Loucy (cell line): ENCODE measurements around the gene UBAP1.

Source experiments
- H2AFZ ChIP-seq: fragments of 200-600 bp; sonication (generic); 2 replicates; pipeline ENCODE4 v1.6.0; 2016; ENCODE audit warnings: antibody characterized with exemption, mild to moderate bottlenecking, low read length, moderate library complexity
- H3F3A ChIP-seq: fragments of 200-600 bp; 2 replicates; pipeline ENCODE4 v1.6.0; 2016; ENCODE audit warnings: antibody characterized with exemption, low read depth, mild to moderate bottlenecking
- H3K27me3 ChIP-seq: fragments of 200-600 bp; sonication (generic); 2 replicates; pipeline ENCODE4 v1.6.1; 2014; ENCODE audit warnings: low read length, mild to moderate bottlenecking; ENCODE audit not compliant: insufficient read depth, poor library complexity, severe bottlenecking
- H3K36me3 ChIP-seq: fragments of 200-600 bp; sonication (generic); 2 replicates; pipeline ENCODE4 v1.6.1; 2016; ENCODE audit warnings: low read length; ENCODE audit not compliant: insufficient read depth
- H3K4me1 ChIP-seq: fragments of 200-600 bp; sonication (generic); 2 replicates; pipeline ENCODE4 v1.5.1; 2014; ENCODE audit warnings: low read length, mild to moderate bottlenecking; ENCODE audit not compliant: insufficient read depth, poor library complexity, severe bottlenecking
- H3K4me2 ChIP-seq: fragments of 200-600 bp; sonication (generic); 2 replicates; pipeline ENCODE4 v1.6.0; 2014; ENCODE audit warnings: antibody characterized with exemption, low read length, low read depth, mild to moderate bottlenecking; ENCODE audit not compliant: poor library complexity, severe bottlenecking
- H3K4me3 ChIP-seq: fragments of 200-600 bp; sonication (generic); 2 replicates; pipeline ENCODE4 v1.5.1; 2014; ENCODE audit warnings: low read length, mild to moderate bottlenecking, mixed read lengths; ENCODE audit not compliant: poor library complexity, severe bottlenecking
- H3K79me2 ChIP-seq: fragments of 200-600 bp; sonication (generic); 2 replicates; pipeline ENCODE4 v1.6.1; 2014; ENCODE audit warnings: low read length; ENCODE audit not compliant: insufficient read depth
- H3K9ac ChIP-seq: fragments of 200-600 bp; sonication (generic); 2 replicates; pipeline ENCODE4 v1.6.0; 2014; ENCODE audit warnings: mild to moderate bottlenecking, low read depth, low read length, moderate library complexity; ENCODE audit not compliant: poor library complexity, severe bottlenecking
- H3K9me2 ChIP-seq: fragments of 200-600 bp; sonication (generic); replicated peaks from 2 replicates; pipeline ENCODE4 v1.6.1; 2016; ENCODE audit warnings: low read depth, low read length, mixed read lengths
- H3K9me3 ChIP-seq: fragments of 200-600 bp; sonication (generic); 2 replicates; pipeline ENCODE4 v1.6.1; 2014; ENCODE audit warnings: mild to moderate bottlenecking, antibody characterized with exemption, low read length, low read depth; ENCODE audit not compliant: insufficient read depth
- H4K20me1 ChIP-seq: fragments of 200-600 bp; sonication (generic); 2 replicates; pipeline ENCODE4 v1.6.0; 2014; ENCODE audit warnings: antibody characterized with exemption, low read length, mild to moderate bottlenecking; ENCODE audit not compliant: insufficient read depth, poor library complexity, severe bottlenecking
- CTCF ChIP-seq: fragments of 200-600 bp; sonication (generic); conservative IDR thresholded peaks from 2 replicates; pipeline ENCODE4 v1.5.1; 2014; ENCODE audit warnings: mild to moderate bottlenecking, antibody characterized with exemption, low read length
- EZH2phosphoT487 ChIP-seq: fragments of 200-600 bp; IDR thresholded peaks from 2 replicates; pipeline ENCODE4 v1.6.1; 2018; ENCODE audit warnings: antibody characterized with exemption, mild to moderate bottlenecking, moderate library complexity, borderline replicate concordance

Gene UBAP1

DNA sequence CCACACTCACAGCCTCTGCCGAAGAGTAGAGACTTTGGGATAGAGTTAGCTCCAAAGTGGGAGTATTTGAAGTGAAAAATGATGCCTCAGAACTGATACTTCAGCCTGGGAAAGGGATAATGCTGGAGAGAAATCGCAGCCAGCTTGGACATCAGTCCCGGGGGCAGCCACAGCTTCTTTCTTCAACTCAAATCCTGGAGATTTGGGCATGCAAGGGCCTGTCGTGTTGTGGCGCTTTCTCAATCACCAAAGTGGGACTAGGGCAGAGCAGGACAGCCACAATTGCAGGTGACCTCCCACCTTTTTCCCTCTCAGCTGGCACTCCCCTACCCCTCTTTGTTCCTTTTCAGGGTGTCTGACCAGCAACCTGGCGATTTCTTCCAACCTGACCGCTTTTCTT, 70.4 kb downstream of the UBAP1 start:
- Histone ChIP-seq H3K4me2 (no peak overlapping the region), H3K4me1 (no peaks in the 10 kb centered on the region), H3K9me2 (no peaks in the 10 kb centered on the region), H3K9ac (no peak overlapping the region), H3K79me2 (peaks cover 4% of the 10 kb centered on the region; the same call in 1 of the 2 replicates), H2AFZ (no peak overlapping the region), H3K36me3 (peaks cover 73% of the 10 kb centered on the region; the same call in 1 of the 2 replicates), H3K4me3 (no peak overlapping the region), H3K27me3 (no peaks in the 10 kb centered on the region), H3F3A (no peaks in the 10 kb centered on the region), H3K9me3 (no peaks in the 10 kb centered on the region), H4K20me1 (peaks cover 2% of the 10 kb centered on the region)
- no peak for TF ChIP-seq CTCF
- TF ChIP-seq EZH2phosphoT487: no peak

DNA sequence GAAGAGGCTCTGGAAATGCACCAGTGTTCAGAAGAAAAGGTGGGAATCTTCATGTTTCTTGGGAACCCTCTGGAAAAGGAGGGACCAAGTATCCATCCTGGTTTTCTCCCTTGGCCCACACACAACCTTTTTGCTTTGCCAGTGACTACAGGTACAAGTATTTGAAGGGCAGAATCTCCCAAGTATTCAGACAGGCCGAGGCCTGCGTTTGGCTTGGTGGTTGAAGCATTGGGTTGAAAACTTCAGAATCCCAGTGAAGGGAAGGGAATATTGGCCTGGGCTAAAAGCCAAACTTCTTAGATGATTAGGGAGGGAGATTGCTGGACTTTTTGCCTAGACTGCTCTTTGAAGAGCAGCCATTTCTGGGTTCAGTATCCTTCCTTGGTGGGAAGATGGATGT, 71.9 kb downstream of the UBAP1 start:
- no peaks in the 10 kb centered on the region for H3K9me2 ChIP-seq
- H3K4me3 ChIP-seq: no peak overlapping the region
- H3K36me3 ChIP-seq: peaks cover 87% of the 10 kb centered on the region; the same call in 1 of the 2 replicates
- H3K4me1 ChIP-seq: no peaks in the 10 kb centered on the region
- peaks cover 2% of the 10 kb centered on the region for H4K20me1 ChIP-seq
- H3F3A ChIP-seq: no peaks in the 10 kb centered on the region
- H3K9me3 ChIP-seq: no peaks in the 10 kb centered on the region
- H2AFZ ChIP-seq: no peak overlapping the region
- no peak for TF ChIP-seq EZH2phosphoT487
- no peak for TF ChIP-seq CTCF
- H3K27me3 ChIP-seq: no peaks in the 10 kb centered on the region
- H3K4me2 ChIP-seq: no peak overlapping the region
- no peak overlapping the region for H3K9ac ChIP-seq
- H3K79me2 ChIP-seq: peaks cover 4% of the 10 kb centered on the region; the same call in 1 of the 2 replicates

- Histone ChIP-seq H4K20me1 (peaks cover 2% of the 10 kb centered on the region), H3K9me3 (no peaks in the 10 kb centered on the region), H3K4me1 (no peaks in the 10 kb centered on the region), H2AFZ (no peak overlapping the region), H3K9ac (no peak overlapping the region), H3K36me3 (peaks cover 83% of the 10 kb centered on the region; the same call in 1 of the 2 replicates), H3K79me2 (peaks cover 4% of the 10 kb centered on the region; the same call in 1 of the 2 replicates), H3K9me2 (no peaks in the 10 kb centered on the region), H3K27me3 (no peaks in the 10 kb centered on the region), H3K4me3 (no peak overlapping the region), H3F3A (no peaks in the 10 kb centered on the region), H3K4me2 (no peak overlapping the region)
- TF ChIP-seq CTCF (no peak), EZH2phosphoT487 (no peak)
Measured at GRCh38 chr9:34252016-34252415, 73.2 kb downstream of the UBAP1 start.
